ENCODE measurements around the gene GAB1.
A peak's percentile ranks its signal among the peaks of the same experiment; 100 is the strongest.

GAB1 gene

GRCh38 chr4:143455211-143455610, 118.5 kb downstream of the GAB1 start:
- Histone ChIP-seq H3K9ac (ENCODE audit: insufficient read length) (no peak overlapping the region), H3K36me3 (ENCODE audit: insufficient read depth, low read length) (no peaks in the 10 kb centered on the region), H3K9me3 (ENCODE audit: low read depth, low read length) (no peaks in the 10 kb centered on the region), H3K27ac (no peak overlapping the region), H3K4me3 (no peak overlapping the region)
- TF ChIP-seq FOXP2 (optimal IDR thresholded peaks at IDR 0.05; ENCODE audit: control extremely low read depth, extremely low read length, insufficient read depth) (no peak), POLR2AphosphoS5 (IDR thresholded peaks at IDR 0.05; ENCODE audit: borderline replicate concordance, low read depth, low read length) (no peak), EZH2 (IDR thresholded peaks at IDR 0.05) (no peak)
- DNase-seq (ENCODE audit: low read depth, low spot score) = no peak

- DNase-seq (ENCODE audit: low read depth, low spot score) = no peak
- Histone ChIP-seq H3K9ac (ENCODE audit: insufficient read length) (no peak overlapping the region), H3K4me3 (no peak overlapping the region), H3K27ac (no peak overlapping the region), H3K36me3 (ENCODE audit: insufficient read depth, low read length) (no peaks in the 10 kb centered on the region), H3K9me3 (ENCODE audit: low read depth, low read length) (no peaks in the 10 kb centered on the region)
- TF ChIP-seq POLR2AphosphoS5 (IDR thresholded peaks at IDR 0.05; ENCODE audit: borderline replicate concordance, low read depth, low read length) (no peak), FOXP2 (optimal IDR thresholded peaks at IDR 0.05; ENCODE audit: control extremely low read depth, extremely low read length, insufficient read depth) (no peak), EZH2 (IDR thresholded peaks at IDR 0.05) (no peak)
Measured at GRCh38 chr4:143458966-143459365, 122.3 kb downstream of the GAB1 start.

GRCh38 chr4:143473334-143474126, 136.9 kb downstream of the GAB1 start:
- no peak for DNase-seq (ENCODE audit: low read depth, low spot score)
- H3K9ac ChIP-seq (ENCODE audit: insufficient read length) = no peak overlapping the region
- no peak for TF ChIP-seq EZH2 (IDR thresholded peaks at IDR 0.05)
- no peak for TF ChIP-seq POLR2AphosphoS5 (IDR thresholded peaks at IDR 0.05; ENCODE audit: borderline replicate concordance, low read depth, low read length)
- no peak for TF ChIP-seq FOXP2 (optimal IDR thresholded peaks at IDR 0.05; ENCODE audit: control extremely low read depth, extremely low read length, insufficient read depth)
- H3K9me3 ChIP-seq (ENCODE audit: low read depth, low read length) = no peaks in the 10 kb centered on the region
- H3K4me3 ChIP-seq = no peak overlapping the region
- no peak overlapping the region for H3K27ac ChIP-seq
- H3K36me3 ChIP-seq (ENCODE audit: insufficient read depth, low read length) = no peaks in the 10 kb centered on the region

- no peak for TF ChIP-seq POLR2AphosphoS5 (IDR thresholded peaks at IDR 0.05; ENCODE audit: borderline replicate concordance, low read depth, low read length)
- TF ChIP-seq EZH2 (IDR thresholded peaks at IDR 0.05) = no peak
- no peak for TF ChIP-seq FOXP2 (optimal IDR thresholded peaks at IDR 0.05; ENCODE audit: control extremely low read depth, extremely low read length, insufficient read depth)
- no peak overlapping the region for H3K27ac ChIP-seq
- H3K9ac ChIP-seq (ENCODE audit: insufficient read length) = no peak overlapping the region
- no peak for DNase-seq (ENCODE audit: low read depth, low spot score)
- H3K36me3 ChIP-seq (ENCODE audit: insufficient read depth, low read length) = no peaks in the 10 kb centered on the region
- no peak overlapping the region for H3K4me3 ChIP-seq
- no peaks in the 10 kb centered on the region for H3K9me3 ChIP-seq (ENCODE audit: low read depth, low read length)
Measured at GRCh38 chr4:143477487-143477886, 140.8 kb downstream of the GAB1 start.

GRCh38 chr4:143481361-143481760, 144.7 kb downstream of the GAB1 start:
- DNase-seq (ENCODE audit: low read depth, low spot score) = no peak
- no peak overlapping the region for H3K9ac ChIP-seq (ENCODE audit: insufficient read length)
- H3K9me3 ChIP-seq (ENCODE audit: low read depth, low read length) = no peaks in the 10 kb centered on the region
- no peak for TF ChIP-seq FOXP2 (optimal IDR thresholded peaks at IDR 0.05; ENCODE audit: control extremely low read depth, extremely low read length, insufficient read depth)
- no peak for TF ChIP-seq POLR2AphosphoS5 (IDR thresholded peaks at IDR 0.05; ENCODE audit: borderline replicate concordance, low read depth, low read length)
- TF ChIP-seq EZH2 (IDR thresholded peaks at IDR 0.05) = no peak
- H3K27ac ChIP-seq = no peak overlapping the region
- no peaks in the 10 kb centered on the region for H3K36me3 ChIP-seq (ENCODE audit: insufficient read depth, low read length)
- H3K4me3 ChIP-seq = no peak overlapping the region

GRCh38 chr4:143482840-143483239, 146.2 kb downstream of the GAB1 start:
- no peaks in the 10 kb centered on the region for H3K36me3 ChIP-seq (ENCODE audit: insufficient read depth, low read length)
- peak; percentile 42 for DNase-seq (ENCODE audit: low read depth, low spot score)
- no peak overlapping the region for H3K4me3 ChIP-seq
- H3K9ac ChIP-seq (ENCODE audit: insufficient read length) = no peak overlapping the region
- no peaks in the 10 kb centered on the region for H3K9me3 ChIP-seq (ENCODE audit: low read depth, low read length)
- TF ChIP-seq FOXP2 (optimal IDR thresholded peaks at IDR 0.05; ENCODE audit: control extremely low read depth, extremely low read length, insufficient read depth) = no peak
- no peak for TF ChIP-seq POLR2AphosphoS5 (IDR thresholded peaks at IDR 0.05; ENCODE audit: borderline replicate concordance, low read depth, low read length)
- no peak for TF ChIP-seq EZH2 (IDR thresholded peaks at IDR 0.05)
- H3K27ac ChIP-seq = no peak overlapping the region

- Histone ChIP-seq H3K36me3 (ENCODE audit: insufficient read depth, low read length) (no peaks in the 10 kb centered on the region), H3K9ac (ENCODE audit: insufficient read length) (no peak overlapping the region), H3K9me3 (ENCODE audit: low read depth, low read length) (no peaks in the 10 kb centered on the region), H3K27ac (no peak overlapping the region), H3K4me3 (no peak overlapping the region)
- TF ChIP-seq EZH2 (IDR thresholded peaks at IDR 0.05) (no peak), FOXP2 (optimal IDR thresholded peaks at IDR 0.05; ENCODE audit: control extremely low read depth, extremely low read length, insufficient read depth) (no peak), POLR2AphosphoS5 (IDR thresholded peaks at IDR 0.05; ENCODE audit: borderline replicate concordance, low read depth, low read length) (no peak)
- no peak for DNase-seq (ENCODE audit: low read depth, low spot score)
Measured at GRCh38 chr4:143486314-143486713, 149.6 kb downstream of the GAB1 start.

GRCh38 chr4:143488687-143489086, 152.0 kb downstream of the GAB1 start:
- TF ChIP-seq EZH2 (IDR thresholded peaks at IDR 0.05) (no peak), POLR2AphosphoS5 (IDR thresholded peaks at IDR 0.05; ENCODE audit: borderline replicate concordance, low read depth, low read length) (no peak)
- no peak overlapping the region for H3K4me3 ChIP-seq
- H3K9me3 ChIP-seq (ENCODE audit: low read depth, low read length) = no peaks in the 10 kb centered on the region
- no peak overlapping the region for H3K9ac ChIP-seq (ENCODE audit: insufficient read length)
- no peak for DNase-seq (ENCODE audit: low read depth, low spot score)
- no peaks in the 10 kb centered on the region for H3K36me3 ChIP-seq (ENCODE audit: insufficient read depth, low read length)
- no peak overlapping the region for H3K27ac ChIP-seq

GRCh38 chr4:143489106-143489505, 152.4 kb downstream of the GAB1 start:
- no peak overlapping the region for H3K9ac ChIP-seq (ENCODE audit: insufficient read length)
- no peaks in the 10 kb centered on the region for H3K36me3 ChIP-seq (ENCODE audit: insufficient read depth, low read length)
- no peak overlapping the region for H3K27ac ChIP-seq
- no peak overlapping the region for H3K4me3 ChIP-seq
- H3K9me3 ChIP-seq (ENCODE audit: low read depth, low read length) = no peaks in the 10 kb centered on the region
- no peak for TF ChIP-seq POLR2AphosphoS5 (IDR thresholded peaks at IDR 0.05; ENCODE audit: borderline replicate concordance, low read depth, low read length)
- TF ChIP-seq EZH2 (IDR thresholded peaks at IDR 0.05) = no peak
- no peak for TF ChIP-seq FOXP2 (optimal IDR thresholded peaks at IDR 0.05; ENCODE audit: control extremely low read depth, extremely low read length, insufficient read depth)
- DNase-seq (ENCODE audit: low read depth, low spot score) = no peak
